ENCODE data around the gene ARRDC1. TPM values are rescaled to one million over a fixed set of nuclear protein-coding genes. Genes with fewer than 3 reads are reported as not detected.

ARRDC1 gene
- polyA plus RNA-seq, 3 donors from 2014 or later: 39.1 to 60.7 (median 57.3) TPM

DNA sequence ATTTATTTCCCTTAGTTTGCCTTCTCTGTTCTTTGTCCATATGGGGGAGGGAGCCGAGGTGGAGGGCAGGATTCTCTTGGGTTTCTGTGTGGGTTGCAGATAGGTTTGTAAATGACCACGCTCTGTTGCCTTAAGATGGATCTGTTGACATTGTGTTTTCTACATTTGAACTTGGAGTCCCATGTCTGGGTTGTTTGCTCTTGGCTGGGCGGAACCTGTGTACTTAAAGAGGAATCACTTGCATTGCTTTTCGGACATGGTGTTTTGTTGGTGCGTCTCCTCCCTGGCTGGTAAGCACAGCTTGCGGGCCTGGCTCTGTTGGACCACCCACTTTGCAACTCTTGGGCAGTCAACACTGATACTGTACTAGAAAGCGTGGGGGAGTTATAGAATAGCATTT lies 59.2 kb downstream of the ARRDC1 start:
- Mint-ChIP-seq H3K27ac (peak overlapping the region in 2 of 6 donors; percentile 30 to 78), H3K4me1 (peaks cover 43 to 84% of the 10 kb centered on the region in 2 donors), H3K36me3 (peaks cover 7 to 14% (median 8%) of the 10 kb centered on the region in 3 donors), H3K27me3 (ENCODE audit: low read depth in 3 of 3) (peaks cover 0 to 1% (median 0%) of the 10 kb centered on the region in 3 donors), H3K4me3 (no peak overlapping the region), H3K9me3 (no peaks in the 10 kb centered on the region)
- no peak for DNase-seq

Other genes starting within 250 kb of the ARRDC1 start
- gene EXD3, start 182.5 kb upstream of the ARRDC1 start, polyA plus RNA-seq: 1 to 10 TPM; 1.6 to 6.3 (median 4.3) TPM
- 1 to 10 TPM; 1.2 to 2.1 (median 1.4) TPM for gene NOXA1, start 182.3 kb upstream of the ARRDC1 start, polyA plus RNA-seq
- gene ENTPD8, start 164.3 kb upstream of the ARRDC1 start, polyA plus RNA-seq: not detected
- 10 to 100 TPM in 1 of 3 donors, 1 to 10 TPM in 2; 9.4 to 14.3 (median 9.6) TPM for gene NSMF, start 146.4 kb upstream of the ARRDC1 start, polyA plus RNA-seq
- gene PNPLA7, start 55.3 kb upstream of the ARRDC1 start, polyA plus RNA-seq: under 1 TPM; 0.24 to 0.53 (median 0.32) TPM
- 10 to 100 TPM; 27.2 to 87.7 (median 48.8) TPM for gene MRPL41, start 53.8 kb upstream of the ARRDC1 start, polyA plus RNA-seq
- 10 to 100 TPM; 21.4 to 32.4 (median 30.1) TPM for gene DPH7, start 26.8 kb upstream of the ARRDC1 start, polyA plus RNA-seq
- 1 to 10 TPM; 1.5 to 7.0 (median 3.3) TPM for gene ZMYND19, start 15.2 kb upstream of the ARRDC1 start, polyA plus RNA-seq
- gene EHMT1, start 13.3 kb downstream of the ARRDC1 start, polyA plus RNA-seq: 10 to 100 TPM; 14.1 to 62.7 (median 14.8) TPM

Data from immature natural killer cell (primary cell).